Measurements from ENCODE around the gene MFSD6L.

MFSD6L gene

DNA sequence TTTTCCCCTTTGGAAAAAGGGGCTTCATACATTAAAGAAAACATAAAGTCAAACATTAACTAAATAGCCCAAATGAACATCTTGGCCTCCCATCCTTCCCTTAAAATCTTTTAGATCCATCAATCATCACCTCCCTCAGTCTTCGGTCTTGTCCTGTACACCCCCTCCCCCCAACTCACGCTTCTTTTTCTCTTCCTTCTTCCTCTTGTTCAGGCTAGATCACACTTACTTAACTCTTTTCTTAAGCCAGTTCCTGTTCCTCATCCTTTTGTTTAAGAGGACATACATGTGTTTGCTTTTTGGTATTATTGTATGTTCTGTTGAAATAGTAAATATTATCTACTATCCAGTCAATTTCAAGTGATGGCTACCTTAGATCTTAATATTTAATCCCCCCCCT lies 5.5 kb downstream of the MFSD6L start:
- DNase-seq (ENCODE audit: low spot score), result no peak

DNA sequence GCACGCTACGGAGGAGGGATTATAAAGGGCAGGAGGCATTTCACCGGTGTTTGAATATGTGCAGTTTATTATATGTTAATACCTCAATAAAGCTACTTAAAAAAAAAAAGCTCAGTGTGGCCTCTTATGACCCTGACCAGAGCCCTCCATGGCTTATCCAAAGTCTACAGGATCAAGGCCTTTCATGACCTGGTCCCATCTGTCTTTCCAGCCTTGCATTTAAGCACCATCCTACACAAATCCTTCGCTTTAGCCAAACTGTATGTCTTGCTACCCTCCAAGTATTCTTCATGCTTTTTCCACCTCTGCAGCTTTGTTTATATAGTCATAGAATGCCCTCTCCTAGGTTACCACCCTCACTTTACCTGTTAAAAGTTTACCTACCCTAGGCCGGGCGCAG lies 6.5 kb downstream of the MFSD6L start:
- DNase-seq (ENCODE audit: low spot score), result no peak

DNA sequence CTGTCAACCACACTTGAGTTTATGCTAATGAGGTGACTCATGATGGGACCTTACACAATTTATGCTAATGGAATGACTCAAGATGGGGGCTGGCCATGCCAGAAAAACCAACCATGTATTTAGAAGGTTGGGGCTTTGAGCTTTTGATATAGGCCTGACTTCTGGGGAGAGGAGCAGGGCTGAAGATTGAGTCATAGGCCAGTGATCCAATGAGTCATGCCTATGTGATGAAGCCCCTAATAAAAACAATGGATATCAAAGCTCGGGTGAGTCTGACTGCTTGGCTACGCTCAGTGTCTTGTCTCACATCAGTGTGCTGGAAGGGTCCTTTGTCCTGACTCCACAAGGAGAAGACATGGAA lies 7.3 kb downstream of the MFSD6L start:
- peak; percentile 54 for DNase-seq (ENCODE audit: low spot score)

DNA sequence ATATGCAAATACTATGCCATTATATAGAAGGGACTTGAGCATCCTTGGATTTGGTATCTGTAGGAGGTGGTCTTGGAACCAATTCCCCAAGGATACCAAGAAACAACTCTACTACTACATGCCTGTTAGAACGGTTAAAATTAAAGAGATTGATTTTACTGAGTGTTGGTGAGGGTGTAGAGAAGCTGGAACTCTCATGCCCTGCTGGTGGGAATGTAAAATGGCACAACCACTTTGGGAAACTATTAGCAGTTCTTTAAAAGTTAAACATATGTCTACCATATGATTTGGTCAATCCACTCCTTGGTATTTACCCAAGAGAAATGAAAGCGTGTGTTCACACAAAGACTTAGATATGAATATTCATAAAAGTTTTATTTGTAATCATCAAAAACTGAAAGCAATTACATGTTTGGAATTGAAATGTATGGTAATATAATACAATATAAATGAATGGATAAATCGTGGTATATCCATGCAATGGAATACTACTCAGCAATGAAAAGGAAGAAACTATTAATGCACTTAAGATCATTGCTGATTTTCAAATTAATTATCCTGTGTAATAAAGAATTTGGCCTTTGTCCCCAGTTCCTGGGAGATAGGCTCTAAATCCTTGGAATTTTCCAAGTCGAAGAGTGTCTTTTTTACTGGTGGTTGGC lies 7.8 kb downstream of the MFSD6L start:
- DNase-seq (ENCODE audit: low spot score), result no peak

DNA sequence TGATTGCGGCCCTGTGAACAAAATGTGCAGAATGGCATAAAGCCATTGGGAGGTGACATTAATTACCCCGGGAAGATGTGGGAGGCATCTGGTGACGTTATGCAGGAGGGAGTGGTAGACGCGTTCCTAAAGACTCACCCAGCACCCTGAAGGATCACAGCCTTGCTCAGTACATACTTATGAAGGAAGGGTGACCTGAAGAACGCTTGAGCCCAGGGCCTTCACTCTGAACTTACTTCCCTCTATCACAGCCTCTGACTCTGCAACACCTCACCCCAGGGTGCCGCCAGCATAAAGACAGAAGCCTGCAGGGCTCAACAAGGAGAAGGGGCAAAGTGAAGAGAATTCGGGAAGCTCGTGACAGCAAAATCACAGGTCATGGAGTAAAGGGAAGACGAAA lies 9.4 kb downstream of the MFSD6L start:
- no peak for DNase-seq (ENCODE audit: low spot score)

DNA sequence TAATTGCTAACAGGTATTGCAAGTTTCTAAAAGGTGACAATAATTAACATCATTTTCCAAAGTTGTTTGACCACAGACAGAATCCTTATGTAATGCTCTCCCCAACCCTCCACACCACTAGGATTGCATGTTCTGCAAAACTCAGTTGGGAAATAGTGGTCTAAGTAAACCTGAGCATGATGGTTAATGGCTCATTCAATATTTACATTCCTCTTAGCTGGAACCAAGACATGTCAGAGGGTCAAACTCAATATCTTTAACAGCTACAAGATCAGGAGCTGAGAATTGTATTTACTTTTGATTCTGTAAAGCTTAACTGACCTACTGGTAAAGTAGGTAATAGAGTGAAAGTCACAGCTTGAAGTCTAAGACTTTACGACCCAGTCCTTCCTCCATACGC lies 10.2 kb downstream of the MFSD6L start:
- no peak for DNase-seq (ENCODE audit: low spot score)

DNA sequence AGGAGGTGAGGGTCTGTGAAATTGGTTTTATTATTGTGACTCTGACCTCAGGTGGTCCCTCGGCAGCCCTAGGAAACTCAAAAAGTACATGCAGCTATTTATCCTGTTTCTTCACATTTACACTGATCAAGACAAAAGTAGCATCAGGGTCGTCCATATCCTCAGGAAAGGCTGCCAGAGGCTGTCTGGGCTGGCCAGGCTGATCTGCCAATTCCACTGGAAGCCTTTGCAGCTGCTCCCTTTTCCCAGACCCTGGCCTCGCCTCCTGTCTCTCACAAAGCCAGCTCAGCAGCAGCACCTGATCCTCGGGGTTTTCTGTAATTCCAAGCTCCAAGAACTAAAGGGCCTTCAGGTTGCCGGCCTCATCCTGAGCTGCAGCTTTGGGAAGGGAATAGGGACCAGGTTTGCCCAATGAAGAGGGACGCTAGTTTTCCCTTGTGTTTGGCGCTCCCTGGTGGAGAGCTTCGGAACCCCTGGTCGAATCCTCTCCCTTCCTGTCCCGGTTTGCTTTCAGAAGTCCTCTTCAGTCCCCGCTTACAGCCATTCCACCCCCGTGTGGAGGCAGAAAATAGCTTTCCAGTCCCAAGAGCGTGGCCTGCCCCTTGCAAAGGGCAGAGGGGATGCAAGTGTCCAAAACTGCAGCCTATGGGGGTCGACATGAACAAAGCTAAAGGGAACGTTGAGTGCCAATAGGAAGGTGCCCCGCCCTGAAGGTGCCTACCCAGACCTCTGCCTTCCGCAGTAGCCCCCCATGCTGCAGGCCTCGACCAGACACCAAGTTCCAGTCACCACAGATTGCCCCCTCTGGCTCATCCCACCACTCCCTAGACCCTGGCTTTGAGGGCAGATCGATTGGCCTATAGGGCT lies 13.4 kb downstream of the MFSD6L start:
- DNase-seq (ENCODE audit: low spot score), result peak; percentile 55

DNA sequence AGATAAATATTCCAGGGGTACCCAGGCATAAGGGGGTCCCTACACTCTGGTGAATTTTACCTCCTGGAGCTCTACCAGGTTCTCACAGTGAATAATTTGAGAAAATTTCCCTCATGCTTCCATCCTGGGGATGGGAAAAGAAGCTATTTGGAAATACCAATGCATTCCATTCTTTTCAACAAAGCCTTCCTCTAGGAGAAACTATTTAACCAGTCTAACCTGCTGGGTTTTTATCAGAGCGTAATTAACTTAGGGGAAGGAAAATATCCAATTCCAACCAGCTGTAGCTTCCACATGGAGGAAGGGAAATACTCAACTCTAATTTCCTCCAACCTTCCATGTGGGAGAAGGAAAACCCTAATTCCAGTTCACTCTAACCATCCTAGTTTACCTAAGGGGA lies 17.0 kb downstream of the MFSD6L start:
- no peak for DNase-seq (ENCODE audit: low spot score)

DNA sequence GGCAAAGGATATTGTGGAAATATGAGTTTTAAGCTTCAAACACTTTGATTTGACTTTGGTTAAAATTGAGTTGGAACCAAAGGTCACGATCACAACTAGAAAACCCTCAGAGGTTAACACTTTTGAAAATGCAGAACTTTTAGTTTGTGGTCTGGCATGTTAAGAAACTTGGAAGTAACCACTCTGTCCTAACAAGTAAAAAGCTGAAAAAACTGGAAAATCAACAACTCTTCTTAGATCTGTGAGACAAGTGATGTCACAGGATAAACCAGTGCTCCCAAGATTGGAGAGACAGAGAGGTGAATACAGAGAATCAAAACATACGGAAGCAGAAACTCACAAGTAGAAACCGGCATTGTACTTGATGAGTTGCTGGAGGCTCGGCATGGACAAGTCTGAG lies 17.4 kb downstream of the MFSD6L start:
- DNase-seq (ENCODE audit: low spot score), result no peak

DNA sequence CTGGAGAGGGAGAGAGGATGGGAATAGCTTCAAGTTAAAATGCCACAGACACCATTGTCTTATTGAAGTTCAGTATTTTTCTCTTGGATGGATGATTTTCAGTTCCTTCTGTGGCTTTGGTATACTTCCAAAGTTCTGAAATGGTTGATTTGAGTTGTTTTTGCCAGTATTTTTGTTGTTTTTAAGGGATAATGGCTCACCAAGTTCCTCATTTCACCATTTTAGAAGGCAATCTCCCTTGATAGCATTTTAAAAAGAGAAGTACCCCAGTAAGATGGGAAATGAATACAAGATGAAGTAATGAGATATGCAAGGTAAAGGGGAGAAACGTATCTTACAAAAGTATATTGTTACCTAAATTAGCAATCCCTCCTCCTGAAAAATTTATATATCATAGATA lies 22.3 kb downstream of the MFSD6L start:
- no peak for DNase-seq (ENCODE audit: low spot score)

DNA sequence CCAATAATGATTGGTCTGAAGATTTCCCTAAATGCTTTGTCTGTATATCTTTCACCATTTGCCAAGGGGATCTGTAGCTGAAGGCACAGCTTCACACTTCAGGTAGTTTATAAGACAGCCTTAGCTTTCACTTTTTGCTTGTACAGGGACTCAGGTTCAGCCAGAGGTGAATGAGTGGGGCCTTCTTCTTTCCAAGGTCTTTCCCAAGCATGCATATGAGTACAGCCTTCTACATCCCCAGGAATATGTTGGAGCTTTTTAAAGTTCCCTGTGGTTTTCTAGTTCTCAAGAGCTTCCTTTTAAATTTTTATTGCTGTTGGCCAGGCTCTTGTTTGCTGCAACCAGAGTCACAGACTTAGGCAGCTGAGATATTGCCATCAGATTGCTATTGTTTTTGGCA lies 22.9 kb downstream of the MFSD6L start:
- DNase-seq (ENCODE audit: low spot score), result no peak

DNA sequence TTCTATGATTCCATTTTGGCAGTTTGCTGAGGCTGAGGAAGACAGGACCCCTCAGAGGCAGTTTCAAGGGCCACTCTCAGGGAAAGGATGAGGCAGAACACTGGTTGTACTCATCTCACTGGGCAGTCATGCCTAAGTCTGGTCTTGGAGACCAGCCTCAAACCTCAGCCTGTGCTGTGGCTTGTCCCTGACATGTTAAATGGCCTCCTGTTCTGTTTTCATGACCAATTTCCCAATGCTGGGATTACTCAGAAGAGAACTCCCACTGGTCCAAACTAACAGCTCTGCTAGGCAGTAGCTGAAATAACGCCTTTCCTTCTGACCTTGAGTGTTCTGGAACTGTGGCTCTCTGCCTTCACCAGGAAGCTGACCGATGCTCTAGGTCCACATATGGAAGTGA lies 32.4 kb downstream of the MFSD6L start:
- no peak for DNase-seq (ENCODE audit: low spot score)

DNA sequence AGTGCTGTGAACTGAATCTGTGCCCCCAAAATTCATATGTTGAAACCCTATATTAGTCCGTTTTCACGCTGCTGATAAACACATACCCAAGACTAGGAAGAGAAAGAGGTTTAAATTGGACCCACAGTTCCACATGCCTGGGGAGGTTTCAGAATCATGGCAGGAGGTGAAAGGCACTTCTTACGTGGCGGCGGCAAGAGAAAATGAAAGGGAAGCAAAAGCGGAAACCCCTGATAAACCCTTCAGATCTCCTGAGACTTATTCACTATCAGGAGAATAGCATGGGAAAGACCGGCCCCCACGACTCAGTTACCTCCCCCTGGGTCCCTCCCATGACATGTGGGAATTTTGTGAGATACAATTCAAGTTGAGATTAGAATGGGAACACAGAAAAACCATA lies 37.2 kb downstream of the MFSD6L start:
- no peak for DNase-seq (ENCODE audit: low spot score)

DNA sequence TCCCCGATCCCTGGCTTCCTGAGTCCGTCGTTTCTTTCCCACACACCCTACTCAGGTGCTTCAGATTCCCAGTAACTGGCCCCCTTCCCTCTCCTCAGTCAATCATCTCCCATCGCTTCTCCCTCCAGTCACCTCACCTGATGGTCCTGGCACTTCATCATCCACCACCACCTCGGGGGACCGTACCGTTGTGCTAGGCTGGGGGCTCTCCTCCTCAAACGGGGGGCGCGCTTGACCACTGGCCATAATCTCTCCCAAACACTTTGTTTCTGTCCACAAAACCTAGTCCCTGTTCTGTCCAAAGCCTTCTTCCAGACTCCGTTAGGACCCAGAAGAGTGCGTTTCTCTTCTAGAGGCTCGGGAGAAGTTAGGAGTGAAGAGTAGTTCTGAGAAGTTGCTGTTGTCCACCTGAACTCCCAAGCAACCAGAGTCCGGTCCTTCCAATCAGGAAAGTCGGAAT lies 41.0 kb downstream of the MFSD6L start, which contains the start of gene SPDYE4:
Gene SPDYE4, minus strand, starts transcription at position 410 of the 460 bp plus-strand sequence. Its CDS starts 164 bp downstream, at position 246.
- no peak for DNase-seq (ENCODE audit: low spot score)

DNA sequence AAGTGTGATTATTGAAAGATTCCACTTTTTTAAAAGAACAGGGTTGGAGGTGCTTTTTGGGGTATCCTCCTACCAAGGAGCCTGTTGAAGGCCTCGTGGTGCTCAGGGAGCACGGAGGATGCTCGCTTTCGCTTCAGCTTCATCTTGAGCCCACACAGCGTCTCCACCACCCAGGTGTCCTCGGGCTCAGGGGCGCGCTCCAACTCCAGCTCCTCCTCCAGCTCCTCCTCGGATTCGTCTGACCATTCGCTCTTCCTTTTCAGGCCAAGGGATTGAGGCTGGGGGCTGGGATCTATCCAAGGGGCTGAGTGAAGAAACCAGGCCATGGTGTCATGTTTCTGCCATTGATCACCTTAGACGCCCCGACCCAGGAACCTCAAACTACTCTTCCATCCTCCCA lies 42.0 kb downstream of the MFSD6L start:
- no peak for DNase-seq (ENCODE audit: low spot score)

DNA sequence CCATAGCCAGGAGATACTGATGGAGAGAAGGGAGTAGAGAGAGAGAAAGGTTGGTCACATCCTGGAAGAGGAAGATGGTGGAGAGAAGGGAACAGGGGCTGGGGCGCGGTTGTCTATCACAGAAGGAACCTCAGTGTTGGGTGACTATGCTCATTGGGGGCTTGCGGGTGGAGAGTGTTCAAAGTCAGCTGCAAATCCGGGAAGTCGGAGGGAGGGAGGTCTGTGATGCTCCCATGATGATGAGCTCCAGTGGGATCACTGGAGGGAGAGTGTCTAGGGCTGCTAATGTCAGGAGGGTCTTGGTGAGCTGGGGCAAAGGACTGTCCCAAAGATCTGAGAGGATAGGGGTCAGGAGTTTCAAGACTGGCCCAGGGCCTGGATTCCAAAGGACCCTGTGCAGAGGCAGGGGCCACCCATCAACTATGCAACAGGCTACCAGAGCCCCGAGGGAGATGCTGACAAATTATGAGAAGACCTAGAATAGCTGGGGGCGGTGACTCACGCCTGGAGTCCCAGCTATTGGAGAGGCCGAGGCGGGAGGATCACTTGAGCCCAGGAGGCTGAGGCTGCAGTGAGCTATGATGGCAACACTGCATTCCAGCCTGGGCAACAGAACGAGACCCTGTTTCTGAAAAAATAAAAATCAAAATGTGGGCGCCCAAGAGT lies 43.4 kb downstream of the MFSD6L start:
- DNase-seq (ENCODE audit: low spot score), result no peak

DNA sequence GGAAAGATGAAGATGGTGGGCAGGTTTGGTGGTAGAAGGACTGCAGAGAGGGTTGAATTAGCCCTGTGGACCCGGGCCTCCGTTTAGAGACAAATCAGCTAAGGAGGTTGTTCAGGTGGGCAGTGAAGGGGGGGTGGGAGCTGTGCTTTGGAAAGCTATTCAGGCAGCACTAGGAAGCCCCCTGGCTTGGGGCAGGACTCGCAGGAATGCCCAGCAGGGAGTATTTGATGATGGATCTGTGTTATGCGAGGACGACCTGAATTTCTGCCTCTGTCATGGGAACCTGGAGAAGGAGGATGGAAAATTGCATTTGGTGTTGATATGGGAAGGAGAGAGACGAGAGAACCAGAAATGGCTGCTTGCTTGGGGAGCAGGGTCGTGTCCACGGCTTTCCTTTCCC lies 44.3 kb downstream of the MFSD6L start:
- no peak for DNase-seq (ENCODE audit: low spot score)

DNA sequence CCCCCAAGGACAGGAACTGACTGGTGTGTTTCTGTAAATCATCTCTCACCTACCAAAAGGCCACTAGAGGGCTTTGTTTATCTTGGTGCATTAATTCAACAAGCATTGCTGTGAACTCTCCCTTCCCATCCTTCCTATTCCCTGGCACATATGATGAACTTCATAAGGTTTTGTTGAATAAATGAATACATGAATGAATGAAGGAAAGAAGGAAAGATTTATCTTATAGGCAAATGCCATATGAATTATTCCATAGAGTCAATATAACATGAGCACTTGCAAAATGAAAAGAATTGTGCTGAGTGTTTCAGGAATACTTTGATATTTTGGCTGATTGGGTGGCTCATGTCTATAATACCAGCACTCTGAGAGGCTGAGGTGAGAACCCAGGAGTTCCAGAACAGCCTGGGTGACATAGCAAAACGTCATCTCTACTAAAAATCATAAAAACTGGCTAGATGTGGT lies 45.2 kb downstream of the MFSD6L start:
- DNase-seq (ENCODE audit: low spot score), result peak; percentile 30

DNA sequence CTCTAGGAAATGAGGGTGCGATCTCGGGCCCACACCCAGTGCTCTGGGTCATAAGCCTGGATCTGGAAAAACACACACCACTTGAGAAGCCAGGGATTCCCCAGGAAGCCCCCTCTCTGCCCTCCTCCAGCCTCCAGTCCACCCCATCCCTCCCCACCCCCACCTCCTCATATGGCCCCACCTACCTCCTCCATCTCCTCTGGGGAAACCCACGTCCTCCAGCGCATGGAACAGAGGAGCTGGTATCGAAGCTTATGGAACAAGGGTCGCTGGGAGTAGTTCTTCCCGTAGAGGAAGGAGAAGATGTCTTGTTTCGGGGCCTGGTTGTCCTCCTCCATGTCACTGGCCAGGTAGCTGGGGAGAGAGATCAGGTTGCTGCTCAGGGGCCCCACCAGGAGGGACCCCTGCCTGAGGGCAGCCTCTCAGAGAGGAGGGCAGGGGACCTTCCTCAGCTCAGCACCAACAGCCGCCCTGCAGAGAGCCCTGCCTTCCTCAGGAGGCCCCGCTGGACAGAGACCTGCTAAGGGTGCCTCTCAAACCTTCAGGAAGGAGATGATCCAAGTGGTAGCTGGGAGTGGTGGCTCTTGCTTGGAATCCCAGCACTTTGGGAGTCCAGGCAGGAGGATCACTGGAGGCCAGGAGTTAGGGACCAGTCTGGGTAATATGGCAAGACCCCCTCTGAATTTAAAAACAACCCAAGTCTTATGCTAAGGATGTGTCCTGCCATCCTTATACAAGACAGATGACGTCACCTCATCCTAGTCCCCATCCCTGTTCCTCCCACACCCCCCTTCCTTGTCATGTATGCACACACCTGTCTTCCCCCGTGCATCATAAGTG lies 45.8 kb downstream of the MFSD6L start:
- no peak for DNase-seq (ENCODE audit: low spot score)

DNA sequence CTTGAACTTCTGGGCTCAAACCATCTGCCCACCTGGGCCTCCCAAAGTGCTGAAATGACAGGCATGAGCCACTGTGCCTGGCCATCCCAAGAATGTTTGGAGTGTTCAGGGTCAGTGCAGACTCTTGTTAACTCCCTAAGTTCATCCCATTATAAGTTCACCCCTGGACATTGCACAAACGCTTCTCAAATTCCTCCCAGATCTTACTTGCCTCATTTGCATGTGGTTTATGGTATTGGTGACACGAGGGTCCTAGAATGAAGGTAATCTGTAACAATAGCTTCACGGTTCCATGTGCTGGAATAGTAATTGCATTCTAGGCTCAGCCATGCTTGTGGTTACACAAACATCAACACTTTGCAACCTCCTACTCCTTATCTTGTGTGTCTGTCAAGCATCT lies 49.5 kb downstream of the MFSD6L start:
- no peak for DNase-seq (ENCODE audit: low spot score)

DNA sequence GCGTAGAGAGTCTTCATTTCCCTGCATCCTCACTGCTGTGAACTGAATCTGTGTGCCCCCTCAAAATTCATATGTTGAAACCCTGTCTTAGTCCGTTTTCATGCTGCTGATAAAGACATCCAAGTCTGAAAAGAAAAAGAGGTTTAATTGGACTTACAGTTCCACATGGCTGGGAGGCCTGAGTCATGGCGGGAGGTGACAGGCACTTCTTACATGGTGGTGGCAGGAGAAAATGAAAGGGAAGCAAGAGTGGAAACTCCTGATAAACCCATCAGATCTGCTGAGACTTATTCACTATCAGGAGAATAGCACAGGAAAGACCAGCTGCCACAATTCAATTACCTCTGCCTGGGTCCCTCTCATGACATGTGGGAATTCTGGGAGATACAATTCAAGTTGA lies 51.4 kb downstream of the MFSD6L start:
- no peak for DNase-seq (ENCODE audit: low spot score)
